ENCODE results near the gene PTPRZ1. TPM values are rescaled to one million over a fixed set of nuclear protein-coding genes. Genes with fewer than 3 reads are reported as not detected.

PTPRZ1 gene
- total RNA-seq, 2 donors from 2014 or later: 5.1 to 11.7 TPM

GRCh38 chr7:121908042-121908441 is 35.1 kb downstream of the PTPRZ1 start:
- TF ChIP-seq, protein P1, sequence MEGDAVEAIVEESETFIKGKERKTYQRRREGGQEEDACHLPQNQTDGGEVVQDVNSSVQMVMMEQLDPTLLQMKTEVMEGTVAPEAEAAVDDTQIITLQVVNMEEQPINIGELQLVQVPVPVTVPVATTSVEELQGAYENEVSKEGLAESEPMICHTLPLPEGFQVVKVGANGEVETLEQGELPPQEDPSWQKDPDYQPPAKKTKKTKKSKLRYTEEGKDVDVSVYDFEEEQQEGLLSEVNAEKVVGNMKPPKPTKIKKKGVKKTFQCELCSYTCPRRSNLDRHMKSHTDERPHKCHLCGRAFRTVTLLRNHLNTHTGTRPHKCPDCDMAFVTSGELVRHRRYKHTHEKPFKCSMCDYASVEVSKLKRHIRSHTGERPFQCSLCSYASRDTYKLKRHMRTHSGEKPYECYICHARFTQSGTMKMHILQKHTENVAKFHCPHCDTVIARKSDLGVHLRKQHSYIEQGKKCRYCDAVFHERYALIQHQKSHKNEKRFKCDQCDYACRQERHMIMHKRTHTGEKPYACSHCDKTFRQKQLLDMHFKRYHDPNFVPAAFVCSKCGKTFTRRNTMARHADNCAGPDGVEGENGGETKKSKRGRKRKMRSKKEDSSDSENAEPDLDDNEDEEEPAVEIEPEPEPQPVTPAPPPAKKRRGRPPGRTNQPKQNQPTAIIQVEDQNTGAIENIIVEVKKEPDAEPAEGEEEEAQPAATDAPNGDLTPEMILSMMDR (IDR thresholded peaks at IDR 0.05): no peak
- Histone ChIP-seq H3K4me3 (no peak overlapping the region), H3K9me3 (no peaks in the 10 kb centered on the region), H3K4me1 (ENCODE audit: control insufficient read depth in 1 of 2, low read depth in 2 of 2) (no peaks in the 10 kb centered on the region), H3K27me3 (replicated peaks; ENCODE audit: insufficient read depth) (no peaks in the 10 kb centered on the region), H3K27ac (no peak overlapping the region), H3K36me3 (no peaks in the 10 kb centered on the region)
- DNase-seq (ENCODE audit: low spot score): no peak
- ATAC-seq (ENCODE audit: insufficient number of reproducible peaks, low FRiP score, low read depth): no peak

DNA sequence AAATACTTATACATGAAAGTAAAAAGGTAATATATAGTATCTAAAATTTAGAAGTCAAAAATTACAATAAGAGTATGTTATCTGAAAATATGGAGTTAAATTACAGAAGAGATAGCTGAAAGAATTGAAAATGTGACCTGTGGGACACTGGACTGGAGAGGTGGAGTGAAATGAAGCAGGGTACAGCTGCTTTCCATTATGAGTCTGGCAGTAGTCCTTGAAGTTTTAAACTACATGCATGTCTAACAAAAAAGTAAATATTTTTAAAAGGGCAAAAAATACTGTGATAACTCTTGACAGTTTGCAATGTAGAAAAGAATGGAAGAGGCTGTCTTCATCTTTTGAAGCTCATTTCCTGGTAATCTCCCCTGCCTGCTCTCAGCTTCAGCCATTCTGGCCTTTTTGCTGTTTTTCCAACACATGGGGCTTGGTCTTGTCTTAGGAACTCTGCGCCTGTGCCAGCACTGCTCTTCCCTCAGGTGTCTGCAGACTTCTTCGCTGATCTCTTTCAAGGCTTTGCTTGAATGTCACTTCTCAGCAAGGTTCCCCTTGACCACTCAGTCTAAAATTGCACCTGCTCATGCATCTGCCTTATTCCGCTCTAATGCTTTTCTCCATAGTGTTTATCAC is 36.9 kb downstream of the PTPRZ1 start:
- H3K9me3 ChIP-seq: no peaks in the 10 kb centered on the region
- H3K27ac ChIP-seq: no peak overlapping the region
- H3K4me1 ChIP-seq (ENCODE audit: control insufficient read depth in 1 of 2, low read depth in 2 of 2): no peaks in the 10 kb centered on the region
- DNase-seq (ENCODE audit: low spot score) (no peak), ATAC-seq (ENCODE audit: insufficient number of reproducible peaks, low FRiP score, low read depth) (no peak)
- H3K4me3 ChIP-seq: no peak overlapping the region
- TF ChIP-seq, protein P1 (IDR thresholded peaks at IDR 0.05): no peak
- no peaks in the 10 kb centered on the region for H3K36me3 ChIP-seq
- no peaks in the 10 kb centered on the region for H3K27me3 ChIP-seq (replicated peaks; ENCODE audit: insufficient read depth)

- Histone ChIP-seq H3K9me3 (no peaks in the 10 kb centered on the region), H3K27me3 (replicated peaks; ENCODE audit: insufficient read depth) (no peaks in the 10 kb centered on the region), H3K4me1 (ENCODE audit: control insufficient read depth in 1 of 2, low read depth in 2 of 2) (no peaks in the 10 kb centered on the region), H3K36me3 (no peaks in the 10 kb centered on the region), H3K4me3 (no peak overlapping the region), H3K27ac (no peak overlapping the region)
- TF ChIP-seq, protein P1 (IDR thresholded peaks at IDR 0.05): no peak
- DNase-seq (ENCODE audit: low spot score): no peak
- no peak for ATAC-seq (ENCODE audit: insufficient number of reproducible peaks, low FRiP score, low read depth)
Observed at GRCh38 chr7:121913947-121914675, 41.1 kb downstream of the PTPRZ1 start.

GRCh38 chr7:121914676-121915279 is 41.8 kb downstream of the PTPRZ1 start:
- TF ChIP-seq, protein P1 (IDR thresholded peaks at IDR 0.05): no peak
- H3K27ac ChIP-seq: no peak overlapping the region
- ATAC-seq (ENCODE audit: insufficient number of reproducible peaks, low FRiP score, low read depth): no peak

DNA sequence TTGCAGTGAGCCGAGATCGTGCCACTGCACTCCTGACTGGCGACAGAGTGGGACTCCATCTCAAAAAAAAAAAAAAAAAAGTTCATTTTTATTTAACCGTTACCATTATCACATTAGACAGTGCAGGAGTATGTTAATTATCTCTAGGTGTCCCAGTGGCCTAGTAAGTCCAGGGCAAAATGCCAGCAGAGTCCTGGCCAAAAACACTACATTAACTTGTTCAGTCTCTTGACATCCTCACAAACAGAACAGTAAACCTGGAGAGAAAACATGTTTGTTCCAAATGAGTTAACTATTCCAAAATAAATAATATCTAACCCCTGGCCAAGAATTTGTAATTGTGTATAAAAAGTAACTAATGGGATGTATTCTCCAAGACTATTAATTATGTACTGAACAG is 43.2 kb downstream of the PTPRZ1 start:
- ATAC-seq (ENCODE audit: insufficient number of reproducible peaks, low FRiP score, low read depth): no peak

More at GRCh38 chr7:121914676-121915279, 41.8 kb downstream of the PTPRZ1 start:
- Histone ChIP-seq H3K9me3 (no peaks in the 10 kb centered on the region), H3K27me3 (replicated peaks; ENCODE audit: insufficient read depth) (no peaks in the 10 kb centered on the region), H3K36me3 (no peaks in the 10 kb centered on the region), H3K4me3 (no peak overlapping the region), H3K4me1 (ENCODE audit: control insufficient read depth in 1 of 2, low read depth in 2 of 2) (no peaks in the 10 kb centered on the region)
- no peak for DNase-seq (ENCODE audit: low spot score)

More for the DNA sequence above, 43.2 kb downstream of the PTPRZ1 start:
- Histone ChIP-seq H3K9me3 (no peaks in the 10 kb centered on the region), H3K4me1 (ENCODE audit: control insufficient read depth in 1 of 2, low read depth in 2 of 2) (no peaks in the 10 kb centered on the region), H3K27ac (no peak overlapping the region), H3K27me3 (replicated peaks; ENCODE audit: insufficient read depth) (no peaks in the 10 kb centered on the region), H3K4me3 (no peak overlapping the region), H3K36me3 (no peaks in the 10 kb centered on the region)
- DNase-seq (ENCODE audit: low spot score): no peak
- TF ChIP-seq, protein P1 (IDR thresholded peaks at IDR 0.05): no peak

All from thoracic aorta (tissue), 2 donors.